Breast epithelium (tissue), 4 donors: ENCODE measurements around the gene PCBD2. TPM values are rescaled to one million over a fixed set of nuclear protein-coding genes. Genes with fewer than 3 reads are reported as not detected.
"Not testable (repeated sequence)": the region's sequence is repeated elsewhere in the genome, so short reads cannot be mapped to it uniquely, and the experiment has no call there.

Source experiments
- DNase-seq, 2 donors: peaks; one replicate each; pipeline ENCODE4 v3.0.0-alpha.2; 2019; ENCODE audit warnings: low spot score in 2 of 2
- H3K27ac ChIP-seq, 2 donors: fragments of 200-600 bp; sonication (generic) in 1 of 2; one replicate each; pipeline ENCODE4 v1.5.1; 2016 to 2019; ENCODE audit warnings: mild to moderate bottlenecking in 1 of 2
- H3K27me3 ChIP-seq, 2 donors: fragments of 200-600 bp; sonication (generic) in 1 of 2; one replicate each; pipeline versions ENCODE4 v1.5.1 to v1.6.0; 2017 to 2019; ENCODE audit warnings: control low read depth in 1 of 2, mild to moderate bottlenecking in 1 of 2
- H3K36me3 ChIP-seq: fragments of 200-600 bp; one replicate; pipeline ENCODE4 v1.5.1; 2019
- H3K4me1 ChIP-seq, 2 donors: fragments of 200-600 bp; sonication (generic); one replicate each; pipeline ENCODE4 v1.5.1; 2016 to 2019; ENCODE audit warnings: control low read depth in 1 of 2
- H3K4me3 ChIP-seq, 3 donors: fragments of 200-600 bp; sonication (generic); 1 replicate in 2 of 3; 2 replicates in 1 of 3; pipeline ENCODE4 v1.5.1; 2016 to 2019; ENCODE audit warnings: mild to moderate bottlenecking in 3 of 3, moderate library complexity in 2 of 3
- H3K9me3 ChIP-seq, 2 donors: fragments of 200-600 bp; sonication (generic) in 1 of 2; one replicate each; pipeline ENCODE4 v1.5.1; 2016 to 2019; ENCODE audit warnings: control low read depth in 1 of 2
- CTCF ChIP-seq, 3 donors: fragments of 450-650 bp; IDR thresholded peaks; one replicate each; pipeline ENCODE4 v1.5.1; 2016 to 2017; ENCODE audit warnings: antibody characterized with exemption in 3 of 3, mild to moderate bottlenecking in 3 of 3, moderate library complexity in 3 of 3
- POLR2A ChIP-seq: fragments of 450-650 bp; IDR thresholded peaks from one replicate; pipeline ENCODE4 v1.6.1; 2016; ENCODE audit warnings: antibody characterized with exemption, mild to moderate bottlenecking, moderate library complexity
- POLR2AphosphoS5 ChIP-seq, 3 donors: sonication (generic); formaldehyde crosslinking; IDR thresholded peaks; one replicate each; pipeline ENCODE4 v1.6.1; 2017; ENCODE audit warnings: antibody characterized with exemption in 3 of 3
- intact Hi-C: fragments of 100-400 bp; cut with DNase I; formaldehyde crosslinking; loops from one replicate; pipeline ENCODE4 v1.15.1; 2023; ENCODE audit warnings: low total_unique reads
- total RNA-seq, 3 donors: library from RNA; depleted of rRNA; stranded (reverse); fragments of >200 nt; gene quantifications; one replicate each; pipeline ENCODE4 v1.1.0, GENCODE V29; 2016

The PCBD2 gene
- total RNA-seq, 3 donors from 2014 or later: 6.9 to 11.0 (median 8.8) TPM

GRCh38 chr5:134992148-134992547 lies 87.2 kb downstream of the PCBD2 start:
- Histone ChIP-seq H3K27me3 (no peaks in the 10 kb centered on the region), H3K4me1 (no peaks in the 10 kb centered on the region), H3K36me3 (no peaks in the 10 kb centered on the region), H3K27ac (no peak overlapping the region), H3K9me3 (no peaks in the 10 kb centered on the region), H3K4me3 (no peak overlapping the region)
- intact Hi-C loops: no loop called here
- TF ChIP-seq POLR2A (no peak), POLR2AphosphoS5 (IDR thresholded peaks at IDR 0.05) (no peak), CTCF (IDR thresholded peaks at IDR 0.05) (no peak)
- DNase-seq: no peak

DNA sequence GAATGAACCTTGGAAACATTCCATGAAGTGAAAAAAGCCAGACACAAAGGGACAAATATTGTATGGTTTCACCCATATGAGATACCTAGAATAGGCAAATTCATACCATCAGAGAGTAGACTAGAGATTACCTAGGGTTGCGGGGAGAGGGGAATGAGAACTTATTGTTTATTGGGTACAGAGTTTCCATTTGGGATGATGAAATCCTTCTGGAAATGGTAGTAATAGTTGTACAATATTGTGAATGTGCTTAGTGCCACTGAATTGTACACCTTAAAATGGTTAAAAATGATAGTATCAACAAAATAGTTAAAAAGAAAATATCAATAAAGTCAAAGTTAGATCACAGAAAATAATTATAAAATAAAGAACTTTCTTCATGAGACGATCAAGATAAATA lies 88.2 kb downstream of the PCBD2 start:
- H3K4me1 ChIP-seq: no peaks in the 10 kb centered on the region
- no peak for DNase-seq
- no peaks in the 10 kb centered on the region for H3K27me3 ChIP-seq
- H3K36me3 ChIP-seq: no peaks in the 10 kb centered on the region
- H3K4me3 ChIP-seq: no peak overlapping the region
- H3K27ac ChIP-seq: no peak overlapping the region
- H3K9me3 ChIP-seq: no peaks in the 10 kb centered on the region
- TF ChIP-seq CTCF (IDR thresholded peaks at IDR 0.05) (no peak), POLR2A (no peak), POLR2AphosphoS5 (IDR thresholded peaks at IDR 0.05) (no peak)
- intact Hi-C loops: no loop called here

GRCh38 chr5:134994560-134995156 lies 89.7 kb downstream of the PCBD2 start:
- Histone ChIP-seq H3K9me3 (no peaks in the 10 kb centered on the region), H3K36me3 (no peaks in the 10 kb centered on the region), H3K4me1 (no peaks in the 10 kb centered on the region), H3K4me3 (no peak overlapping the region), H3K27ac (no peak overlapping the region), H3K27me3 (no peaks in the 10 kb centered on the region)
- intact Hi-C loops: no loop called here
- no peak for DNase-seq
- TF ChIP-seq POLR2AphosphoS5 (IDR thresholded peaks at IDR 0.05) (no peak), CTCF (IDR thresholded peaks at IDR 0.05) (no peak), POLR2A (no peak)

DNA sequence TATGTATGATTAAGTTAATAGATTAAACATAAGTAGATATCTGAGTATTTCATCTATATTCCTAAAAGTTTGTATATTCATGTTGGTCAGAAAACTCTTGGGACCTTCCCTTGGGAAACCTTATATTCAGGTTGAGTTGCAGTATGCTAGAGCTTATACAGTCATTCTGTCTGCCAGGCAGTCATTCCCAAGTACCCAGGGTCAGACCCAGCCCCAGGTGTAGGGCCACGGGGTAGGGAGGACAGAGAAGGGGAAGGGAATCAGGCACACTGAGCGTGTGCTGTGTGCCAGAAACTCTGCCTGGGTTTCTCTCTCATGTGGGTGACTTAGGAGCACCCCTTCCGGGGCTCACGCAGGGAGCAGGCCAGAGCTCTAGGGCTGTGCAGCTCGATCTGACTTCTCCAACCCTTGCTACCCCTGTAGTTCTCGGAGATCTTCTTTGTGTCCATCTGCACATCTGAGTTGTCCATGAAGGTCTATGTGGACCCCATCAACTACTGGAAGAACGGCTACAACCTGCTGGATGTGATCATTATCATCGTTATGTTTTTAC lies 91.0 kb downstream of the PCBD2 start:
- Histone ChIP-seq H3K4me3 (no peak overlapping the region), H3K27ac (no peak overlapping the region), H3K4me1 (no peaks in the 10 kb centered on the region), H3K27me3 (no peaks in the 10 kb centered on the region), H3K36me3 (no peaks in the 10 kb centered on the region), H3K9me3 (no peaks in the 10 kb centered on the region)
- intact Hi-C loops: no loop called here
- no peak for DNase-seq
- TF ChIP-seq CTCF (IDR thresholded peaks at IDR 0.05) (no peak), POLR2A (no peak), POLR2AphosphoS5 (IDR thresholded peaks at IDR 0.05) (no peak)

GRCh38 chr5:134997015-134997414 lies 92.1 kb downstream of the PCBD2 start:
- no peaks in the 10 kb centered on the region for H3K4me1 ChIP-seq
- no peak overlapping the region for H3K4me3 ChIP-seq
- TF ChIP-seq CTCF (IDR thresholded peaks at IDR 0.05) (no peak), POLR2A (no peak), POLR2AphosphoS5 (IDR thresholded peaks at IDR 0.05) (no peak)
- intact Hi-C loops: no loop called here
- H3K27ac ChIP-seq: no peak overlapping the region
- DNase-seq: no peak
- no peaks in the 10 kb centered on the region for H3K9me3 ChIP-seq
- H3K36me3 ChIP-seq: no peaks in the 10 kb centered on the region
- H3K27me3 ChIP-seq: no peaks in the 10 kb centered on the region

GRCh38 chr5:134998068-134998467 lies 93.1 kb downstream of the PCBD2 start:
- H3K27me3 ChIP-seq, H3K4me1 ChIP-seq, H3K4me3 ChIP-seq, DNase-seq, intact Hi-C loops, H3K27ac ChIP-seq, H3K9me3 ChIP-seq, H3K36me3 ChIP-seq: not testable (repeated sequence)
